ENCODE measurements around the gene COL4A2.

DNA sequence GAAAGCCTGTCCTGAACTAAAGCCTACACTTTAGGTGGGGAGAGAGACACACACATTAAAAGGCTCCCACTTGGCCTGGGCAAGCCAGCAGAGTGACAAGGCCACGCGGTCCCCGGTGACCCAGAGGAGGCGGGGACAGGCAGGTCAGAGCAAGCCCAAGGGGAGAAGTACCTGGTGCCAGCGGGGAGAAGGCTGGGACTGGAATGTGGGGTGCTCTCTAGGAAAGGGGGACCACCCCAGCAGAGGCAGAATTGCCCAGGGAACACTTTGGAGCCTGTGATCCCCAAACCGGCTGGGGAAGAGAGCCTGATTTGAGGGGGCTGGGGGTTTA, 172.1 kb downstream of the COL4A2 start:
- TF ChIP-seq, protein P1, sequence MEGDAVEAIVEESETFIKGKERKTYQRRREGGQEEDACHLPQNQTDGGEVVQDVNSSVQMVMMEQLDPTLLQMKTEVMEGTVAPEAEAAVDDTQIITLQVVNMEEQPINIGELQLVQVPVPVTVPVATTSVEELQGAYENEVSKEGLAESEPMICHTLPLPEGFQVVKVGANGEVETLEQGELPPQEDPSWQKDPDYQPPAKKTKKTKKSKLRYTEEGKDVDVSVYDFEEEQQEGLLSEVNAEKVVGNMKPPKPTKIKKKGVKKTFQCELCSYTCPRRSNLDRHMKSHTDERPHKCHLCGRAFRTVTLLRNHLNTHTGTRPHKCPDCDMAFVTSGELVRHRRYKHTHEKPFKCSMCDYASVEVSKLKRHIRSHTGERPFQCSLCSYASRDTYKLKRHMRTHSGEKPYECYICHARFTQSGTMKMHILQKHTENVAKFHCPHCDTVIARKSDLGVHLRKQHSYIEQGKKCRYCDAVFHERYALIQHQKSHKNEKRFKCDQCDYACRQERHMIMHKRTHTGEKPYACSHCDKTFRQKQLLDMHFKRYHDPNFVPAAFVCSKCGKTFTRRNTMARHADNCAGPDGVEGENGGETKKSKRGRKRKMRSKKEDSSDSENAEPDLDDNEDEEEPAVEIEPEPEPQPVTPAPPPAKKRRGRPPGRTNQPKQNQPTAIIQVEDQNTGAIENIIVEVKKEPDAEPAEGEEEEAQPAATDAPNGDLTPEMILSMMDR (IDR thresholded peaks at IDR 0.05 in 4 of 5, conservative IDR thresholded peaks at IDR 0.05 in 1 of 5) = no peak
- TF ChIP-seq POLR2A (IDR thresholded peaks at IDR 0.05) = no peak
